OCI-LY7 (cell line): ENCODE measurements around the gene PRAME. TPM values are rescaled to one million over a fixed set of nuclear protein-coding genes. Genes with fewer than 3 reads are reported as not detected.
A peak's percentile ranks its signal among the peaks of the same experiment; 100 is the strongest.

Experiments
- BruUV-seq: library from RNA; stranded (reverse); fragments of 400-500 nt; replicated peaks from 2 replicates; lab custom pipeline; 2021; lab: Mats Ljungman, UMichigan
- CTCF ChIA-PET: fragments of 300-600 bp; sonication (Branson Sonifier 250); formaldehyde crosslinking; loops from one replicate; lab custom pipeline; 2022; ENCODE audit warnings: antibody characterized with exemption; ENCODE audit not compliant: unreplicated experiment; lab: Charles Lee
- POLR2A ChIA-PET: fragments of 300-600 bp; sonication (Branson Sonifier 250); formaldehyde crosslinking; loops from one replicate; lab custom pipeline; 2022; ENCODE audit warnings: antibody characterized with exemption; lab: Charles Lee
- DNase-seq: peaks from one replicate; pipeline ENCODE4 v3.0.0-alpha.2; 2015; ENCODE audit warnings: low spot score
- H2AFZ ChIP-seq: fragments of 200-600 bp; sonication (generic), shearing (Covaris generic); 2 replicates; pipeline ENCODE4 v1.6.1; 2014; ENCODE audit warnings: mild to moderate bottlenecking, antibody characterized with exemption, low read length, moderate library complexity
- H3K27ac ChIP-seq: fragments of 200-600 bp; sonication (generic); 2 replicates; pipeline ENCODE4 v1.5.1; 2014; ENCODE audit warnings: mixed run types, low read depth, mild to moderate bottlenecking, moderate library complexity, low read length, inconsistent platforms; ENCODE audit not compliant: poor library complexity, severe bottlenecking
- H3K36me3 ChIP-seq: fragments of 200-600 bp; sonication (generic); 2 replicates; pipeline ENCODE4 v1.6.1; 2014; ENCODE audit warnings: mild to moderate bottlenecking, antibody characterized with exemption, low read length, moderate library complexity, mixed read lengths; ENCODE audit not compliant: insufficient read depth
- H3K4me1 ChIP-seq: fragments of 200-600 bp; sonication (generic); 2 replicates; pipeline ENCODE4 v1.5.1; 2014; ENCODE audit warnings: mild to moderate bottlenecking, low read length; ENCODE audit not compliant: insufficient read depth, poor library complexity, severe bottlenecking
- H3K4me2 ChIP-seq: fragments of 200-600 bp; sonication (generic); 2 replicates; pipeline ENCODE4 v1.6.1; 2014; ENCODE audit warnings: mild to moderate bottlenecking, low read length
- H3K4me3 ChIP-seq: fragments of 200-600 bp; sonication (generic); 2 replicates; pipeline ENCODE4 v1.5.1; 2014; ENCODE audit warnings: mild to moderate bottlenecking, low read depth, low read length; ENCODE audit not compliant: poor library complexity, severe bottlenecking
- H3K79me2 ChIP-seq: fragments of 200-600 bp; sonication (generic); 2 replicates; pipeline ENCODE4 v1.6.1; 2016; ENCODE audit warnings: low read depth, mild to moderate bottlenecking, low read length, moderate library complexity, mixed read lengths; ENCODE audit not compliant: insufficient read depth
- H3K9me2 ChIP-seq: fragments of 200-600 bp; sonication (generic); 2 replicates; pipeline ENCODE4 v1.6.1; 2016; ENCODE audit warnings: mild to moderate bottlenecking, low read length, mixed read lengths; ENCODE audit not compliant: insufficient read depth
- H3K9me3 ChIP-seq: fragments of 200-600 bp; sonication (generic); 2 replicates; pipeline ENCODE4 v1.6.1; 2014; ENCODE audit warnings: mild to moderate bottlenecking, mixed run types, low read length, mixed read lengths
- H4K20me1 ChIP-seq: fragments of 200-600 bp; sonication (generic); 2 replicates; pipeline ENCODE4 v1.6.1; 2014; ENCODE audit warnings: mild to moderate bottlenecking, antibody characterized with exemption, low read length, moderate library complexity, mixed read lengths; ENCODE audit not compliant: insufficient read depth
- CTCF ChIP-seq: fragments of 200-600 bp; sonication (generic); conservative IDR thresholded peaks from 2 replicates; pipeline ENCODE4 v1.5.1; 2014; ENCODE audit warnings: mild to moderate bottlenecking, antibody characterized with exemption, low read length, moderate library complexity, mixed read lengths
- EZH2phosphoT487 ChIP-seq: fragments of 200-600 bp; sonication (generic); IDR thresholded peaks from 2 replicates; pipeline ENCODE4 v1.6.1; 2018; ENCODE audit warnings: low read depth, borderline replicate concordance, mild to moderate bottlenecking, mixed run types, antibody characterized with exemption, low read length, moderate library complexity, mixed read lengths
- intact Hi-C: fragments of 100-400 bp; cut with micrococcal nuclease; formaldehyde crosslinking; loops from one replicate; pipeline ENCODE4 v1.10.0; 2022; ENCODE audit not compliant: unreplicated experiment
- total RNA-seq, 2 experiments: library from RNA; depleted of rRNA in 1 of 2; stranded (reverse); fragments of >200 nt in 1 of 2; shearing (Covaris generic) in 1 of 2; gene quantifications; 2 replicates each; pipeline ENCODE4 v1.2.3, GENCODE V29; 2014 to 2022

The PRAME gene
- total RNA-seq, 2 experiments from 2014 or later = 0.28 TPM; not detected in 1

- Histone ChIP-seq H3K9me3 (peaks cover 11% of the 10 kb centered on the region; the same call in 1 of the 2 replicates), H3K9me2 (no peaks in the 10 kb centered on the region), H3K27ac (no peak within 1 kb of the TSS), H3K36me3 (peaks cover 36% of the 10 kb centered on the region), H3K4me3 (peak within 1 kb of the TSS; percentile 77), H3K4me1 (peaks cover 4% of the 10 kb centered on the region), H3K4me2 (peak within 1 kb of the TSS; percentile 83), H2AFZ (peak within 1 kb of the TSS; percentile 62), H3K79me2 (peaks cover 7% of the 10 kb centered on the region; the same call in 1 of the 2 replicates), H4K20me1 (no peaks in the 10 kb centered on the region)
- ChIA-PET POLR2A (interaction anchor here (0.7 to 1.2 kb wide), 3 partner anchors 12 to 55 kb away, joined by 3 to 6 read pairs (median 4); partner anchors contain the start of gene ZNF280A), CTCF (no interaction called here)
- TF ChIP-seq EZH2phosphoT487 (no peak), CTCF (peak; percentile 82)
- BruUV-seq = no TSS peak
- peak; percentile 94 for DNase-seq
- intact Hi-C loops = loop anchor here (10.0 kb wide), 1 partner anchor 774 kb away; the partner anchor contains the start of gene YPEL1
Observed at GRCh38 chr22:22508274-22509176, 50.5 kb downstream of the PRAME start, which contains the start of gene ZNF280B. Gene ZNF280B, minus strand, starts transcription at chr22:22508742. Its CDS starts 19,344 bp downstream, at chr22:22489398.

- Histone ChIP-seq H3K4me3 (peak overlapping the region; percentile 77), H3K9me2 (no peaks in the 10 kb centered on the region), H2AFZ (peak overlapping the region; percentile 58), H3K79me2 (peaks cover 7% of the 10 kb centered on the region; the same call in 1 of the 2 replicates), H3K36me3 (peaks cover 43% of the 10 kb centered on the region), H3K4me2 (peak overlapping the region; percentile 83), H3K9me3 (peaks cover 11% of the 10 kb centered on the region; the same call in 1 of the 2 replicates), H3K27ac (no peak overlapping the region), H3K4me1 (peaks cover 4% of the 10 kb centered on the region), H4K20me1 (no peaks in the 10 kb centered on the region)
- peak; percentile 27 for DNase-seq
- intact Hi-C loops = loop anchor here (10.0 kb wide), 1 partner anchor 773 kb away; the partner anchor contains the start of gene YPEL1
- CTCF ChIA-PET = interaction anchor here (0.7 kb wide), 1 partner anchor 85 kb away, joined by 3 read pairs; no protein-coding TSS in a partner anchor
- TF ChIP-seq EZH2phosphoT487 (no peak), CTCF (no peak)
- BruUV-seq = no TSS peak
- POLR2A ChIA-PET = no interaction called here
Observed at GRCh38 chr22:22507743-22508273, 51.3 kb downstream of the PRAME start.
